Ishikawa (cell line): ENCODE results near the gene KNDC1.

Experiments used
- CEBPB ChIP-seq: IDR thresholded peaks from 2 replicates; pipeline ENCODE4 v1.6.1; 2012
- EGR1 ChIP-seq: IDR thresholded peaks from 2 replicates; pipeline ENCODE4 v1.6.1; 2012
- EP300 ChIP-seq: IDR thresholded peaks from 2 replicates; pipeline ENCODE4 v1.6.1; 2012; ENCODE audit warnings: borderline replicate concordance
- FOXM1 ChIP-seq: IDR thresholded peaks from 2 replicates; pipeline ENCODE4 v1.6.1; 2012; ENCODE audit warnings: low read depth, borderline replicate concordance
- MAX ChIP-seq: IDR thresholded peaks from 2 replicates; pipeline ENCODE4 v1.6.1; 2012
- RAD21 ChIP-seq: IDR thresholded peaks from 2 replicates; pipeline ENCODE4 v1.6.1; 2012; ENCODE audit warnings: low read depth
- REST ChIP-seq: IDR thresholded peaks from 2 replicates; pipeline ENCODE4 v1.6.1; 2012; ENCODE audit warnings: low read depth, mild to moderate bottlenecking
- TAF1 ChIP-seq: IDR thresholded peaks from 2 replicates; pipeline ENCODE4 v1.6.1; 2012; ENCODE audit warnings: low read depth, mild to moderate bottlenecking
- YY1 ChIP-seq: IDR thresholded peaks from 2 replicates; pipeline ENCODE4 v1.6.1; 2012; ENCODE audit warnings: low read depth

- TF ChIP-seq RAD21 (no peak), YY1 (no peak), REST (no peak), CEBPB (no peak), MAX (no peak), TAF1 (no peak), EP300 (no peak), EGR1 (no peak), FOXM1 (no peak)
Measured at GRCh38 chr10:133231244-133231945, 71.4 kb downstream of the KNDC1 start.
